ENCODE data around the gene CPEB4.

The CPEB4 gene

DNA sequence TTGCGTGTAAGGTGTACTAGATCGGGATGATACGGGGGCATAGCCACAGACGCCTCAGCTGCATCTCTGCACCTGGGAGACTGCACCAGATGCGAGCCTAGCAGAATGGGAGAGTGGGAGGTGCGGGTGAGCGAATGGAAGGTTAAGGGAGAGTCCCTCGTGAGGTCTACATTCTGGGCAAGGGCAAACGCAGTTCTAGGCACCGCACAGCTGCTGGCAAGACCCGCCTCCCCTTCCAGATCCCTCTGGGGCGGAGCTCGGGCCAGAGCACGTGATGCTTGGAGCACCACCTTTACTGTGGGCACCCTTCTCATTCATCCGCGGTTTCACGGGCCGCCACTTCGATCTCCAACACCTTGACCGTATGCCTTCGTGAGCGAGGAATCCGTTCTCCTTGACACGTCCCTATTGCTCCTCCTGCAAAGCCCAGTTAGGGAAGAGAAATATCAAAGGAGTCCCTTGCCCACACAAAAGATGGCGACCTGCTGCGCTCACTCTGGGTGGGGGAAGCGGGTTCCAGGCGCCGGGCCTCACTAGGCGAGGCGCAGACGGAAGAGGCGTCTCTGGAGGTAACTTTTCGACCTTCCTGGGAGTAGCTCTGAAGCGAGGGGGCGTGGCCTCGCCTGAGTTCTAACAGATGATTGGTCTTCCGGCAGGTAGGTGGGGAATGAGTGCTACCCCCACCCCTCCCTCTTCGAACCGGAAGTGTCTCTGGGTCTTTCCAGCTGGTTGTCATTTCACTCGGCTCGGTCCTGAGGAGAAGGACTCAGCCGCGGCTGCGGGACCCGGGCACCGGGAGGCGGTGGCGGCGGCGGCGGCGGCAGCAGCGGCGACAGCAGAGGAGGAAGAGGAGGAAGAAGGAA is at the start of gene CPEB4:
Gene CPEB4, plus strand, starts transcription at position 740 of the 863 bp plus-strand sequence. CDS start 1,385 bp downstream, outside the sequence.
- DNase-seq, result peak; percentile 94

DNA sequence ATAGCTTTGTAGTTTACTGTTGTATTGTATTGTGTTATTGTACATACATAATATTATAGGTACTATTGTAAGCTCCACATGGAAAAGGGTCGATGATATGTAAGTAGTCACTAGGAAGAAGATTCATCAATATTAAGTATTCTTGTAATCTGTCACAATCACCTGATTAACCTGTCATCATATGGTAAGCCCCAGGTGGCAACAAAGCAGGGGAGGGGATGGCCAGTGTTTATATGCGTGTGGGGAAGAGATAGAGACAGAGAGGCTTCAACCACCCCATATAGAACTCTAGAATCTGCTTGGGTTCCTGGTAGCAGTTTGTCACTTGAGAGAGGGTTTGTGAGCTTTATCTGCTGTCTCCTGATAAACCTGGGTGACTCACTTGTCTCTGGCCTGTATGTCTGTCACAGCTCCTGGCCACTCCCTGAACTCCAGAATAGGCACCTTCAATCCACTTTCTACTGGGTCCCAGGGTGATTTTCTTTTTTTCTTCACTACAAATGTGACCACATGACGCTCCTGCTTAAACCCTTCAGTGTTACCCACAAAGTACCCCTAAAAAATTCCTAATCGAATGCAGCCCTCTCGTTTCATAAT is 48.9 kb upstream of the CPEB4 start:
- no peak for DNase-seq

GRCh38 chr5:173840111-173840983 is 47.8 kb upstream of the CPEB4 start:
- no peak for DNase-seq

DNA sequence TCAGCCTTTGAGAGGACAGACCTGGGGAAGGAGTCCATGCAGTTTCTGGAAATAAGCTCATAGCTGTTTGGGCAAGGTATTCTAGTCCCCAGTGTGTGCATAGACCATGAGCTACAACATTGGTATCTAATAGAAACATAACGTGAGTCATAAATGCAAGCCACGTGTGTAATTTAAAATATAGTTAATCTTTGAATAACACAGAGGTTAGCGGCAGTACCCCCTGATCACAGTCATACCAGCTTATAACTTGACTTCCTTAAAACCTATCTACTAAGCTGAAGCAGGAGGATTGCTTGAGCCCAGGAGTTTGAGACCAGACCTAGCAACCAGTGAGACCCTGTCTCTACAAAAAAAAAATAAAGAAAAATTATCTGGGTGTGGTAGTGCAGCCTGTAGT is 46.4 kb upstream of the CPEB4 start:
- DNase-seq, result no peak

DNA sequence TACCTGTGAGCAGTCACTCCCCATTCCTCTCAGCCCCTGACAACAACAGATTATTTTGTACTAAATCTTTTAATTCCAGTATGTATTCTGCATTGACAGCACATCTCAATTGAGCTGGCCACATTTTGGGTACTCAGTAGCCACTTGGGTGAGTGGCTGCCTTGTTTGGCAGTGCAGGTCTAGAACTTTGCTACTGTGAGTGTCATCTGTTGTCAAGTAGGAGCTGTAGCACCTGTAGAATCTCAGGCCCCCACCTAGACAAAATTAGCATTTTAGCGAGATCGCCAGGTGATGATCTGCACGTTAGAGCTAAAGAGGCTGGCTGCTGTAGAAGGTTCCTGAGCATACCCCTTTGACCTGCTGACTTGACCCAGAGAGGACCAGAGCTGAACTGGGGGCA is 44.4 kb upstream of the CPEB4 start:
- DNase-seq, result no peak

GRCh38 chr5:173845321-173845720 is 42.8 kb upstream of the CPEB4 start:
- no peak for DNase-seq

GRCh38 chr5:173846929-173847501 is 41.1 kb upstream of the CPEB4 start:
- DNase-seq, result no peak

GRCh38 chr5:173848986-173849596 is 39.1 kb upstream of the CPEB4 start:
- DNase-seq, result no peak

GRCh38 chr5:173849908-173850307 is 38.2 kb upstream of the CPEB4 start:
- DNase-seq, result no peak

- no peak for DNase-seq
These were observed 37.5 kb upstream of the CPEB4 start for GRCh38 chr5:173850659-173851058.

- no peak for DNase-seq
These were observed 36.4 kb upstream of the CPEB4 start for GRCh38 chr5:173851595-173852243.

- no peak for DNase-seq
These were observed 35.3 kb upstream of the CPEB4 start for GRCh38 chr5:173852790-173853359.

DNA sequence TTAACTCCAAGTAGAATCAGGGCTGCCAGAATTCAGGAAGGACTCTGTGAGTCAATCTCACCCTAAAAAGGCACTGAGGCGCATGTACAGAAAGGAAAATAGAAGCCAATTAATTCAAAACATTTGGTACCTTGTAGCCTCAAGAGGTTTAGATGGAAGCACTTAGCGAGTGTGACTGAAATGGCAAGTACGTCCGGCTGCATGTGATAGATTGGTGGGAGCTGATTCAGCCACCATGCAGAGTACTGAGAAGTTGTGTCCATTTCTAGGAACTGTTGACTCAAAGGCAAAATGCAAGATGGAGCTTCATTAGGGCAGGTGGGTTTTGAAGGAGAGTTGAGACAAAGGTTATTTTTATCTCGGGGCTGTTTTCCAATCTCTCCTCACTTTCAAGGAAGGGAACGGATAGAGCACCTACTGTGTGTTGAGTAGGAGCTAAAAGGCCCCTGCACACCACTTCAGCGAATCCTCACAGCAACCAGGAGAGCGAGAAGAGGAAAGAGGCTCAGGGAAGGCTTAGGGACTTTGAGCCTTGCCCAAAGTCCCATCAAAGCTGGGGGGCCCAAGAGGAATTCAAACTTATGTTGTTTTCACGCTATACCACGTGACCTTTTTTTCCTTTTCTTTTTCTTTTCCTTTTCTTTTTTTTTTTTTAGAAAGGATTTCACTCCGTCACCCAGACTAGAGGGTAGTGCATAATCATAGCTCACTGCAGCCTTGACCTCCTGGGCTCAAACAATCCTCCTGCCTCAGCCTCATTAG is 34.6 kb upstream of the CPEB4 start:
- DNase-seq, result no peak

DNA sequence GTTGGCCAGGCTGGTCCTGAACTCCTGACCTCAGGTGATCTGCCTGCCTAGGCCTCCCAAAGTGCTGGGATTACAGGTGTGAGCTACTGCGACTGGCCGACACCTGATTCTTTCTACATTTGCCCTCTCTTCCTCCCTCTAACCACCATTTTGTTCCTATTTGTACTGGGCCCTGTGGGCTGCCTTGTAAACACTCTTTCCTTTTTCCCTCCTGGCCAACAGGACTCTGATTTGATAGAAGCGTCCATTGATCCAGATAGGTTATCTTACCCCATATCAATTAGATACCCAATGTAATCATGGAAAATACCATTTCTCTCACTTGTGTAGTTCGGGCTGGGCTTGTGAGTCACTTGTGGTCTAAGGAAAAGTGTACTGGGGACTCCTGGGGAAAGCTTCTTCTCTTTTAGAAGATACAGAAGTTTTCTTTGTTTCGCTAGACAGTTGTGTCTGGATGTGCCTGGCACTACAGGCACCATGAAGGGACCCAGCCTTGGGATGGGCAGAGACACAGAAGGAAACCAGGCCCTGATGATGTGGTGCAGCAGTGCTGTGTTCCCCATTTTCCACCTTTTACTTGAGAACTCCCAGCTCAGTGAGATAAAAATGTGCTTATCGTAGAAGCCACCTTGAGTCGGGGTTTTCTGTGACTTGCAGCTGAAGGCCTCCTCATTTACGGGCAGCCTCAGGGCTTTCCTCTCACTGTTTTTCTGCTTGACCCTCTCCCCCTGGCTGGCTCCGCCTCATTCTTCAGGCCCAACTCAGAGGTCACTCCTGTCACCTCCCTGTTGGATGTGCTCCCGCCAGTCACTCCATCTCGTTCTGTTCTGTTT is 32.8 kb upstream of the CPEB4 start:
- no peak for DNase-seq

GRCh38 chr5:173855995-173856656 is 32.0 kb upstream of the CPEB4 start:
- no peak for DNase-seq

DNA sequence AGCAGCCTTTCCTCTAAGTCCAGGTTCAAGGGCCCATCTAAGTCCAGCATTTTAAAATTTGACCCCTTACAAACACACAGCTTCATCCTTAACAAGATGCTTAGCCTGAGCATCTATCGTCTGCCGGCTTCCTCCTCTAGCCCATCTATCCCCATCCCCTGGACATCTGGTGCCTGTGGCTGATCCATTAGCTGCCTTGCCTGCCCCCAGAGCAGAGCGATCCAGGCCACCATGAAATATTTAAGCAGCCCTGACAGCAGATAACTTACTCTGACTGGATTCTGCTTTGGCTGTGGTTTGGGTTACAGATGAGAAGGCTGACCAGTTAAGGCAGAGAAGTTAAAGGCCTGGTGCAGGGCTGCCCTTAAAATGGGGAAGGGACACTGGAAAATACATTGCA is 30.9 kb upstream of the CPEB4 start:
- DNase-seq, result no peak

DNA sequence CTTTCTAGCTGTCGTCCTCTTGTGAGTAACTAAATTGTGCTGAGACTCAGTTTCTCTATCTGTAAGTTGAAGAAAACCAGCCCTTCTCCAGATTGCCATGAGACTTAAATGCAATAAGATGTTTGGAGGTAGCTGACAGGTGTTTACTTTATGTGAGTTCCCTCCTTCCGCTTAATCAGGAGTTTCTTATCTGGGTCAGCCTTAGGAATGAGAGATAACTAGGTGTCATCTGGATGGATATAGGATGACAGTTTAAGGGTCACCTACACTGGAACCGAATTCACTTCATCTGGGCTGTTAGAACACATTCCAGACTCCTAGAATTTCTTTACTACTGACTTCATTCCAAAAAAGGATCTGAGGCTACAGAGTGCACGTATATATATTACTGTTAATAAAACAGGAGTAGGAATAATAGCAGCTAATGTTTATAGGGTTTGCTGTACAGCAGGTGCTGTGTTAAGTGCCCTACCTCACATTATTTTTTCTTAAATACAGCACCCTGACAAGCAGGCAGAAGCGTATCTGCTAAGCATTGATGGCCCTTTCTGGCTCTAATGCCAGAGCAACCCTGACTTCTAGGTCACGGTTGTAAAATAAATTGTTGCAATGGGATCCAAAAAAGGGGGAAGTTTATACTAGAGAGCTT is 30.0 kb upstream of the CPEB4 start:
- DNase-seq, result no peak

DNA sequence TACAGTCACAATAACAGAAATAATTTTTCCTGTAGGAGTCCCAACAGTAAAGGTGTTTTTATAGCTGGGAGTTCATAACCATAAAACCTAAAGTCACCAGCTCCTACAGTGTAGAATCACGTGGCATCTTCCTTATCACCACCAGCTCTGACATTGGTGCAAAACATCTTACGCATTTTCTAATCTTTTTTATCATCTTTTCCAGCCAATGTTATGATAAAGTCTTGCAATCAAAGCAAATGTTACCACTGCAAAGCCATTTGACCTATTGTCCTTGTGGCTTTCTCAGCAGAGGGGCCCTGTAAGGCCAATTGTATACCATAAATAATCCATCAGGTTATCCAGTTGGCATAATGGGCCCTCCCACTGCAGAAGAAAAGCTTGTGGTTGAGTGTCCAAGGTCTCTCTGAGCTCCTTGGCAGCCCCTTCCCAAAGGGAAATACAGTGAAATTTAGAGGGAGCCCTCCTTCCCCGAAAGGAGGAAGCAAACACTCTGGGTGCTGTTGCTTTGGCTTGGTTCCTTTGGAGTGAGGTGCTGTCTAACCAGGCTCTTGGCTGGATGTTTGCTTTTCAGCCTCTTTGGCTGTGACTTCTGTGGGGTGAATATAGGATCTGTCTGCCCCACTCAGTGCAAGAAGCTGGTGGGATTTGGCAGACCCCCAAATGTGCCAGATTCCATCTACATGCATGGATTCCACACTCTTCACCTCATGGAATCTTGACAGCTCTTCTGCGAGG is 29.3 kb upstream of the CPEB4 start:
- DNase-seq, result no peak

All from NCI-H1105 (cell line).